Measurements from ENCODE around the gene SLC39A11. TPM values are rescaled to one million over a fixed set of nuclear protein-coding genes. Genes with fewer than 3 reads are reported as not detected.
"Not testable (repeated sequence)": the region's sequence is repeated elsewhere in the genome, so short reads cannot be mapped to it uniquely, and the experiment has no call there.

The SLC39A11 gene
- total RNA-seq, 1 donor from 2014 or later, result 26.0 TPM

DNA sequence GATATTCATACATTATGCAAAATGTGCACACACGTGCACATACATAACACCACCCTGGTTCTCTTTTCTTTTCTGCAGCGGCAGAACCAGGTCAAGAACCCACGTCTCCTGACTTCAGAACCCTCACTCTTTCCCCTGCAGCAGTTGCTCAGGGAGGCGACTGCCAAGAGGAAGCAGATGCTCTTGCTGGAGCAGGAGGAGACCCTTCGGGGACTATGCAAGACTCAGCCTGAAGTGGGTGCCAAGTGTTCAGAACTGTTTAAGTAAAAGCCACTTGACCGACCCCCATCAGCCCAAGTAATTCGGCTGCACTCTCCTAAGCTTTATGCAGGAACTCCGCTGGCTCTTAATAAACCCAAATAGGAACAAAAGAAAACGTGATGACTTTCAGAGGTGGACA, 193.8 kb downstream of the SLC39A11 start:
- Mint-ChIP-seq H3K4me3 (no peak overlapping the region), H3K27ac (no peak overlapping the region), H3K9me3 (no peaks in the 10 kb centered on the region), H3K4me1 (peaks cover 25% of the 10 kb centered on the region), H3K36me3 (no peaks in the 10 kb centered on the region), H3K27me3 (ENCODE audit: low read depth) (no peaks in the 10 kb centered on the region)
- DNase-seq (ENCODE audit: low spot score in 2 of 2, unreplicated experiment in 2 of 2), result no peak
- TF ChIP-seq, protein P1, sequence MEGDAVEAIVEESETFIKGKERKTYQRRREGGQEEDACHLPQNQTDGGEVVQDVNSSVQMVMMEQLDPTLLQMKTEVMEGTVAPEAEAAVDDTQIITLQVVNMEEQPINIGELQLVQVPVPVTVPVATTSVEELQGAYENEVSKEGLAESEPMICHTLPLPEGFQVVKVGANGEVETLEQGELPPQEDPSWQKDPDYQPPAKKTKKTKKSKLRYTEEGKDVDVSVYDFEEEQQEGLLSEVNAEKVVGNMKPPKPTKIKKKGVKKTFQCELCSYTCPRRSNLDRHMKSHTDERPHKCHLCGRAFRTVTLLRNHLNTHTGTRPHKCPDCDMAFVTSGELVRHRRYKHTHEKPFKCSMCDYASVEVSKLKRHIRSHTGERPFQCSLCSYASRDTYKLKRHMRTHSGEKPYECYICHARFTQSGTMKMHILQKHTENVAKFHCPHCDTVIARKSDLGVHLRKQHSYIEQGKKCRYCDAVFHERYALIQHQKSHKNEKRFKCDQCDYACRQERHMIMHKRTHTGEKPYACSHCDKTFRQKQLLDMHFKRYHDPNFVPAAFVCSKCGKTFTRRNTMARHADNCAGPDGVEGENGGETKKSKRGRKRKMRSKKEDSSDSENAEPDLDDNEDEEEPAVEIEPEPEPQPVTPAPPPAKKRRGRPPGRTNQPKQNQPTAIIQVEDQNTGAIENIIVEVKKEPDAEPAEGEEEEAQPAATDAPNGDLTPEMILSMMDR (IDR thresholded peaks at IDR 0.05; ENCODE audit: unreplicated experiment), result no peak

DNA sequence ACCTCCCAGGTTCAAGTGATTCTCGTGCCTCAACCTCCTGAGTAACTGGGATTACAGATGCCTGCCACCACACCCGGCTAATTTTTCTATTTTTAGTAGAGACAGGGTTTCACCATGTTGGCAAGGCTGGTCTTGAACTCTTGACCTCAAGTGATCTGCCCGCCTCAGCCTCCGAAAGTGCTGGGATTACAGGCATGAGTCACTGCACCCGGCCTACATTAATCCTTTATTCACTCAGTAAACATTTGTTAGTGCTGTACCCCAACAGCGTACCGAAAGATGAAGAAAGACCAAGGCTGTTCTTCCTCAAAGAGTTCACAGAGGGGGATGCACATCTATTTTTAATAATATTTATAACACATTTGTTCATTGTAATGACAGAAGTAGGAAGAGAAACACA, 196.2 kb downstream of the SLC39A11 start:
- H3K27me3 Mint-ChIP-seq (ENCODE audit: low read depth); H3K9me3 Mint-ChIP-seq; H3K27ac Mint-ChIP-seq; H3K4me3 Mint-ChIP-seq; H3K36me3 Mint-ChIP-seq; DNase-seq (ENCODE audit: low spot score in 2 of 2, unreplicated experiment in 2 of 2): not testable (repeated sequence)
- H3K4me1 Mint-ChIP-seq, result peaks cover 13% of the 10 kb centered on the region

DNA sequence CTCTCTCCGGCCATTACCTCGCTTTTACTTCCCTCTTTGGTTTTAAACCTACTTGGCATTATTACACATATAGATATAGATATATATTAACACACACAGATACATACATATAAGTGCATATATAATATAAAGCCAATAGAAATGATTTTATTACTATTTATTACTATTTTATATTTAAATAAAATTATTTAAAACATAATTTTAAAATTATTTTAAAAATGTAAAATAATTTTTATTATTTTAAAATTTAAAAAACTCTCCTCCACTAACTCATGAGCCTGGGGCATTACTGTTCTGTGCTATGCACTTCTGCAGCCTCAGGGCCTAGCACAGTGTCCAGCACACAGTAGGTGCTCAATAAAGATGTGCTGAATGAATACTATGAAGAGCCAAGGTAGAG, 200.9 kb downstream of the SLC39A11 start:
- no peak for DNase-seq (ENCODE audit: low spot score in 2 of 2, unreplicated experiment in 2 of 2)
- H3K27ac Mint-ChIP-seq, result no peak overlapping the region
- H3K9me3 Mint-ChIP-seq, result peaks cover 1% of the 10 kb centered on the region

DNA sequence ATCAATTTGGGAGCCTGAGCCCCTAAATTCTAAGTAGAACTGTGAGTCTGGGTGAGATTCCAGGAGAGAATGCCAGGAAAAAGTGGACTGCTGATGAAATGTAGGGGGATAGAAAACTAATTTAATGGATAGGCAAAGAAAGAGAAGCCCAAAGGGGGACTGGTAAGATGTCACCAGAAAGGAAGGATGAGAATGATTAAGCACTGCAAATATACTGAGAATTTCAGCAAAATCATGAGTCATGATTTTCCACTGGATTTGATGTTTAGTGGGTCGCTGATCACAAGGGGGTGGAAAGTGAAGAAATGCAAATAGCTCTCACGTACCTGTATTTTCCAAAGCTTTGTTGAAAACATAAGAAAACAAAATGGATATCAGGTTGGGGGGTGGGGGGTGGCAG, 201.8 kb downstream of the SLC39A11 start:
- H3K27me3 Mint-ChIP-seq (ENCODE audit: low read depth), result no peaks in the 10 kb centered on the region
- DNase-seq (ENCODE audit: low spot score in 2 of 2, unreplicated experiment in 2 of 2), result no peak
- no peaks in the 10 kb centered on the region for H3K36me3 Mint-ChIP-seq
- TF ChIP-seq, protein P1 (IDR thresholded peaks at IDR 0.05; ENCODE audit: unreplicated experiment), result no peak
- no peak overlapping the region for H3K27ac Mint-ChIP-seq
- H3K9me3 Mint-ChIP-seq, result peaks cover 7% of the 10 kb centered on the region
- H3K4me1 Mint-ChIP-seq, result no peaks in the 10 kb centered on the region
- no peak overlapping the region for H3K4me3 Mint-ChIP-seq

More for the DNA sequence above, 200.9 kb downstream of the SLC39A11 start:
- Mint-ChIP-seq H3K4me1 (no peaks in the 10 kb centered on the region), H3K4me3 (no peak overlapping the region), H3K27me3 (ENCODE audit: low read depth) (no peaks in the 10 kb centered on the region), H3K36me3 (no peaks in the 10 kb centered on the region)
- TF ChIP-seq, protein P1 (IDR thresholded peaks at IDR 0.05; ENCODE audit: unreplicated experiment), result no peak

DNA sequence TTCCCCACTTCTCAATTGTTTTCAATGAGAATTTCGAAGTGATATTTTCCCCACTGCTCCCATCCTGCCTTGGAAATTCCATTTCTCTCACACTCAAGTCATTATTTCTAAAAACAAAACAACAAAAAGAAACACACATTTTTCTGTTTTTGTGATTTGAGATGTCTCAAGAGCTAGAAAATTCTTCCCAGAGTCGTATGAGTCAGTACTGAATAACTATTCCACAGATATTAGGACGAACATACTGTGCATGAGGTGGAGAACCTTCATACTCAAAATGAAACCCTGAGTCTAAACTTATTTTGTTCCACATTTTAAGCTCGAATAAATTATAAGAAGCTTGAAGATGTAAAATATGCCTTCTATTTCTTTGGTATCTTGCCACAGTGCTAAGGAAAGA, 204.6 kb downstream of the SLC39A11 start:
- Mint-ChIP-seq H3K36me3 (no peaks in the 10 kb centered on the region), H3K4me1 (no peaks in the 10 kb centered on the region), H3K27me3 (ENCODE audit: low read depth) (no peaks in the 10 kb centered on the region), H3K4me3 (no peak overlapping the region), H3K27ac (no peak overlapping the region), H3K9me3 (peaks cover 7% of the 10 kb centered on the region)
- TF ChIP-seq, protein P1 (IDR thresholded peaks at IDR 0.05; ENCODE audit: unreplicated experiment), result no peak
- DNase-seq (ENCODE audit: low spot score in 2 of 2, unreplicated experiment in 2 of 2), result no peak

DNA sequence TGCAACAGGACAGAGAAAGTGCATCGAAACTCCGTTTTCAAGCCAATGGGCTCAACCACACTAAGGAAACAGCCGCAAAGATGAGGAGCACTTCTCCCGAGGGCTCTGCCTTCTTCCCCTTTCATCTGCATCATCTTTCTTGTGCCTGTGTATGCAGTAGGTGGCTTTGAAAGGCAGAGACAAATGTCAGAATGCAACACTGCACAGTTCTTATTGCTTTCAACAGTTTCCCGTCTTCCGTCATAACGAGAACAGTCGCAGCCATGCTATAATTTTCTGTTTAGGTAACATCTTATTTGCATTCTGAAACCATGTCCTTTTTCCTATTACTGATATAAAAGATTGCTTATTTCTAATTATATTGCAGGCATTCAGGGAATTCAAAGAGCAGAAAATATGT, 205.2 kb downstream of the SLC39A11 start:
- no peak overlapping the region for H3K27ac Mint-ChIP-seq
- TF ChIP-seq, protein P1 (IDR thresholded peaks at IDR 0.05; ENCODE audit: unreplicated experiment), result no peak

More for the DNA sequence above, 205.2 kb downstream of the SLC39A11 start:
- Mint-ChIP-seq H3K27me3 (ENCODE audit: low read depth) (no peaks in the 10 kb centered on the region), H3K9me3 (peaks cover 7% of the 10 kb centered on the region), H3K4me1 (no peaks in the 10 kb centered on the region), H3K36me3 (peaks cover 3% of the 10 kb centered on the region), H3K4me3 (no peak overlapping the region)
- DNase-seq (ENCODE audit: low spot score in 2 of 2, unreplicated experiment in 2 of 2), result no peak
